GM12878 (cell line): Measurements from ENCODE around the gene MPHOSPH6. TPM values are rescaled to one million over a fixed set of nuclear protein-coding genes. Genes with fewer than 3 reads are reported as not detected.

Experiments used
- ATAC-seq: fragments of 200-7000 bp; cut with Tn5 transposase; 3 replicates; pipeline ENCODE4 v1.9.1; 2020; ENCODE audit warnings: mild to moderate bottlenecking, moderate library complexity
- BruUV-seq: library from RNA; stranded (reverse); fragments of 400-500 nt; replicated peaks from 2 replicates; lab custom pipeline; 2021; lab: Mats Ljungman, UMichigan
- CTCF ChIA-PET: fragments of 300-600 bp; sonication (Branson Sonifier 250); formaldehyde crosslinking; extraction: SDS; loops from one replicate; lab custom pipeline; 2021; ENCODE audit warnings: inconsistent platforms; lab: Yijun Ruan, JAX
- POLR2A ChIA-PET: fragments of 350-600 bp; formaldehyde crosslinking; extraction: SDS; loops from one replicate; lab custom pipeline; 2021; ENCODE audit warnings: inconsistent platforms; lab: Charles Lee
- RAD21 ChIA-PET: fragments of 300-600 bp; sonication (Branson Sonifier 250); formaldehyde crosslinking; loops from one replicate; lab custom pipeline; 2023; ENCODE audit warnings: antibody characterized with exemption; ENCODE audit not compliant: unreplicated experiment; lab: Charles Lee
- SMC1A ChIA-PET: fragments of 300-600 bp; sonication (Branson Sonifier 250); formaldehyde crosslinking; loops from one replicate; lab custom pipeline; 2023; ENCODE audit not compliant: unreplicated experiment, uncharacterized antibody; lab: Charles Lee
- DNase-seq: peaks from one replicate; pipeline ENCODE4 v3.0.0-alpha.2; 2011; ENCODE audit warnings: low read depth, low spot score
- FAIRE-seq: peaks from 3 replicates; lab custom pipeline; 2011; peaks lifted over from hg19 to GRCh38; lab: Jason Lieb, UNC
- H2AFZ ChIP-seq: 2 replicates; pipeline ENCODE4 v1.6.0; 2011; ENCODE audit warnings: low read depth, low read length, control low read depth; ENCODE audit not compliant: control insufficient read depth
- H3K27ac ChIP-seq: 2 replicates; pipeline ENCODE4 v1.5.1; 2011; ENCODE audit warnings: control low read depth; ENCODE audit not compliant: control insufficient read depth, insufficient read depth
- H3K27me3 ChIP-seq, 2 experiments: replicated peaks in 1 of 2; 2 replicates each; pipeline versions ENCODE4 v1.6.0 to v1.6.1; 2011; ENCODE audit warnings: low read length in 1 of 2; ENCODE audit not compliant: control insufficient read depth in 2 of 2, insufficient read depth in 2 of 2
- H3K36me3 ChIP-seq, 2 experiments: 2 replicates each; pipeline ENCODE4 v1.5.1; 2011; ENCODE audit warnings: low read length in 1 of 2; ENCODE audit not compliant: control insufficient read depth in 2 of 2, insufficient read depth in 2 of 2
- H3K4me1 ChIP-seq: 2 replicates; pipeline ENCODE4 v1.6.1; 2011; ENCODE audit warnings: mild to moderate bottlenecking, low read length, moderate library complexity, mixed read lengths; ENCODE audit not compliant: control insufficient read depth, insufficient read depth
- H3K4me2 ChIP-seq: 2 replicates; pipeline ENCODE4 v1.6.0; 2011; ENCODE audit warnings: control low read depth; ENCODE audit not compliant: control insufficient read depth, insufficient read depth
- H3K4me3 ChIP-seq: fragments of 200-600 bp; sonication (generic); 2 replicates; pipeline ENCODE4 v1.5.1; 2016
- H3K79me2 ChIP-seq: 2 replicates; pipeline ENCODE4 v1.6.0; 2011; ENCODE audit warnings: low read length; ENCODE audit not compliant: control insufficient read depth, insufficient read depth
- H3K9ac ChIP-seq: 2 replicates; pipeline ENCODE4 v1.8.0; 2011; ENCODE audit warnings: low read length, control low read depth, mixed read lengths; ENCODE audit not compliant: control insufficient read depth, insufficient read depth
- H3K9me3 ChIP-seq: replicated peaks from 3 replicates; pipeline ENCODE4 v1.5.1; 2011; ENCODE audit warnings: mild to moderate bottlenecking, low read length; ENCODE audit not compliant: control insufficient read depth, insufficient read depth
- H4K20me1 ChIP-seq: 2 replicates; pipeline ENCODE4 v1.6.0; 2011; ENCODE audit not compliant: control insufficient read depth, insufficient read depth
- HCFC1 ChIP-seq: fragments of 150-350 bp; IDR thresholded peaks from 2 replicates; pipeline ENCODE4 v1.6.1; 2014; ENCODE audit warnings: low read length
- KLF5 ChIP-seq: fragments of 450-650 bp; IDR thresholded peaks from 2 replicates; pipeline ENCODE4 v1.6.1; 2014; ENCODE audit warnings: mild to moderate bottlenecking; ENCODE audit not compliant: partially characterized antibody
- MLLT1 ChIP-seq: fragments of 450-650 bp; IDR thresholded peaks from 2 replicates; pipeline ENCODE4 v1.6.1; 2016; ENCODE audit warnings: mild to moderate bottlenecking
- RAD51 ChIP-seq: fragments of 450-650 bp; IDR thresholded peaks from 2 replicates; pipeline ENCODE4 v1.6.1; 2016; ENCODE audit warnings: moderate library complexity, mild to moderate bottlenecking, inconsistent platforms
- RFX5 ChIP-seq: IDR thresholded peaks from 2 replicates; pipeline ENCODE4 v1.6.1; 2011; ENCODE audit warnings: low read depth, low read length, improper control_type of control experiment
- TCF12 ChIP-seq: IDR thresholded peaks from 2 replicates; pipeline ENCODE4 v1.6.1; 2011; ENCODE audit warnings: low read depth, mild to moderate bottlenecking, low read length
- ZNF207 ChIP-seq: fragments of 450-650 bp; IDR thresholded peaks from 2 replicates; pipeline ENCODE4 v1.6.1; 2014; ENCODE audit warnings: antibody characterized with exemption, mild to moderate bottlenecking, borderline replicate concordance
- ZNF24 ChIP-seq: fragments of 450-650 bp; IDR thresholded peaks from 2 replicates; pipeline ENCODE4 v1.6.1; 2017; ENCODE audit warnings: antibody characterized with exemption, mild to moderate bottlenecking
- ZNF592 ChIP-seq: fragments of 450-650 bp; IDR thresholded peaks from 2 replicates; pipeline ENCODE4 v1.6.1; 2017; ENCODE audit warnings: mild to moderate bottlenecking, moderate library complexity
- WGBS: methylation state at CpG from one replicate; pipeline ENCODE4 v1.1.6; 2016; ENCODE audit warnings: low lambda C conversion rate; ENCODE audit not compliant: insufficient replicate concordance, insufficient coverage; ENCODE audit errors: missing lambda C conversion rate; 5-methylcytosine and 5-hydroxymethylcytosine counted together
- in situ Hi-C: fragments of 300-500 bp; cut with MboI; formaldehyde crosslinking; loops from 9 replicates; pipeline ENCODE4 v1.14.3; 2018; ENCODE audit warnings: mixed read lengths
- intact Hi-C: fragments of 100-400 bp; cut with micrococcal nuclease; formaldehyde crosslinking; loops from one replicate; pipeline ENCODE4 v1.14.2; 2022; ENCODE audit not compliant: unreplicated experiment
- polyA plus RNA-seq, 11 experiments: library from polyadenylated mRNA; depleted of rRNA in 4 of 11; unstranded in 6 of 11; stranded (reverse) in 5 of 11; fragments of >200 nt; fragmentation: Nextera tagmentation in 4 of 11; fragmentation: Illumina TruSeq in 1 of 11; extraction: Ambion mirVana in 4 of 11; extraction: Trizol in 1 of 11; gene quantifications; 1 replicate in 1 of 11; 2 replicates in 10 of 11; pipeline versions ENCODE4 v1.2.1 to v1.2.3, GENCODE V29; 2011 to 2016; ENCODE audit warnings: inconsistent platforms in 2 of 11, missing spikeins in 2 of 11, low read depth in 1 of 11
- total RNA-seq, 4 experiments: library from RNA; depleted of rRNA in 3 of 4; stranded (reverse); fragments of >200 nt in 3 of 4; fragmentation: Illumina TruSeq in 1 of 4; extraction: Trizol in 1 of 4; gene quantifications; 2 replicates each; pipeline versions ENCODE4 v1.2.1 to v1.2.3, GENCODE V29; 2013 to 2021

Gene MPHOSPH6
- total and polyA plus RNA-seq, 10 of the 15 experiments (the other 5 are each of a cell fraction or from before 2014, with no cell fraction given), result 8.9 to 39.6 (median 19.8) TPM

GRCh38 chr16:82157534-82157812 lies 12.6 kb downstream of the MPHOSPH6 start:
- peaks cover 9% of the 10 kb centered on the region; the same call in 1 of the 2 replicates for H4K20me1 ChIP-seq
- H2AFZ ChIP-seq, result no peak overlapping the region
- H3K4me1 ChIP-seq, result no peaks in the 10 kb centered on the region
- TF ChIP-seq KLF5, result no peak
- TF ChIP-seq RAD51, result no peak
- no peak for TF ChIP-seq TCF12
- TF ChIP-seq ZNF592, result no peak
- TF ChIP-seq MLLT1, result no peak
- TF ChIP-seq HCFC1, result no peak
- no peak for TF ChIP-seq ZNF24
- no peak for TF ChIP-seq ZNF207
- no peak for TF ChIP-seq RFX5
- H3K27me3 ChIP-seq, result no peaks in the 10 kb centered on the region
- no peak overlapping the region for H3K9ac ChIP-seq
- no peak overlapping the region for H3K27ac ChIP-seq
- ATAC-seq, result no peak
- H3K79me2 ChIP-seq, result no peaks in the 10 kb centered on the region
- SMC1A ChIA-PET, result no interaction called here
- H3K36me3 ChIP-seq, result peaks cover 0 to 2% of the 10 kb centered on the region in 2 experiments; a peak in 1 of 4 replicates
- DNase-seq, result no peak
- BruUV-seq, result no TSS peak
- H3K4me2 ChIP-seq, result no peak overlapping the region
- intact Hi-C loops (no loop called here), in situ Hi-C loops (no loop called here)
- CTCF ChIA-PET, result no interaction called here
- RAD21 ChIA-PET, result no interaction called here
- no peak overlapping the region for H3K4me3 ChIP-seq
- H3K9me3 ChIP-seq, result no peaks in the 10 kb centered on the region
- FAIRE-seq, result no peak
- whole genome bisulfite sequencing, result 82% methylated on average over 2 of the region's 2 CpGs
- POLR2A ChIA-PET, result no interaction called here
